Vagina (tissue), 2 donors: Measurements from ENCODE around the gene ODF4.

Experiments used
- POLR2A ChIP-seq, 2 donors: fragments of 450-650 bp; IDR thresholded peaks; one replicate each; pipeline ENCODE4 v1.6.1; 2017; ENCODE audit warnings: antibody characterized with exemption in 2 of 2, mild to moderate bottlenecking in 2 of 2, moderate library complexity in 2 of 2
- POLR2AphosphoS5 ChIP-seq, 2 donors: sonication (generic); formaldehyde crosslinking; IDR thresholded peaks; one replicate each; pipeline ENCODE4 v1.9.0; 2017; ENCODE audit warnings: antibody characterized with exemption in 2 of 2, mild to moderate bottlenecking in 2 of 2, low read depth in 1 of 2; ENCODE audit not compliant: insufficient read depth in 1 of 2
- TF ChIP-seq, protein P1 (sequence below), 3 experiments: fragments of 450-650 bp in 2 of 3; fragments of 200-600 bp in 1 of 3; sonication (generic) in 1 of 3; IDR thresholded peaks; one replicate each; pipeline ENCODE4 v1.5.1; 2017 to 2019; ENCODE audit warnings: antibody characterized with exemption in 3 of 3, mild to moderate bottlenecking in 2 of 3, moderate library complexity in 2 of 3

DNA sequence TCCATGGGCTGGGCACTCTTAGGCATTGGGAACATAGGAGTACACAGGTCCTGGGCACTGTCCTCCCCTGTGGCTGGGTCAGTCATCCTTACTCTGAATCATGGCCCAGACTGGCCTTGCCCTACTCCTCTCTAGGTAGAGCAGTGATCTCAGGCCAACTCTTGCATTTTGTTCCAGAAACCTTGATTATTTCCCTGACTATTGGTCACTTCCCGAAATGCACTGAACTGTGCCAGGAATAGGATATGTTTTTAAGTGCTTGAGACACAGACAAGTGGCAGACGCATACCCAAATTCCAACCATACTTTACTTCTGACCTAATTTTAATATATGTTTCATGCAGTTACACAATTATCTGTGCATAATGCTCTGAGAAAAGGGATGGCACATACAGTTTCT lies 26.6 kb downstream of the ODF4 start:
- TF ChIP-seq POLR2A (IDR thresholded peaks at IDR 0.05) (no peak), POLR2AphosphoS5 (IDR thresholded peaks at IDR 0.05; ENCODE audit: insufficient read depth in 1 of 2, low read depth in 1 of 2) (no peak)
- TF ChIP-seq, protein P1, sequence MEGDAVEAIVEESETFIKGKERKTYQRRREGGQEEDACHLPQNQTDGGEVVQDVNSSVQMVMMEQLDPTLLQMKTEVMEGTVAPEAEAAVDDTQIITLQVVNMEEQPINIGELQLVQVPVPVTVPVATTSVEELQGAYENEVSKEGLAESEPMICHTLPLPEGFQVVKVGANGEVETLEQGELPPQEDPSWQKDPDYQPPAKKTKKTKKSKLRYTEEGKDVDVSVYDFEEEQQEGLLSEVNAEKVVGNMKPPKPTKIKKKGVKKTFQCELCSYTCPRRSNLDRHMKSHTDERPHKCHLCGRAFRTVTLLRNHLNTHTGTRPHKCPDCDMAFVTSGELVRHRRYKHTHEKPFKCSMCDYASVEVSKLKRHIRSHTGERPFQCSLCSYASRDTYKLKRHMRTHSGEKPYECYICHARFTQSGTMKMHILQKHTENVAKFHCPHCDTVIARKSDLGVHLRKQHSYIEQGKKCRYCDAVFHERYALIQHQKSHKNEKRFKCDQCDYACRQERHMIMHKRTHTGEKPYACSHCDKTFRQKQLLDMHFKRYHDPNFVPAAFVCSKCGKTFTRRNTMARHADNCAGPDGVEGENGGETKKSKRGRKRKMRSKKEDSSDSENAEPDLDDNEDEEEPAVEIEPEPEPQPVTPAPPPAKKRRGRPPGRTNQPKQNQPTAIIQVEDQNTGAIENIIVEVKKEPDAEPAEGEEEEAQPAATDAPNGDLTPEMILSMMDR (IDR thresholded peaks at IDR 0.05) = no peak
